GM18907 (cell line): ENCODE measurements around the gene CEP57L1.
"Not testable (repeated sequence)": the region's sequence is repeated elsewhere in the genome, so short reads cannot be mapped to it uniquely, and the experiment has no call there.

ENCODE experiments used
- ATAC-seq: cut with Tn5 transposase; IDR thresholded peaks from one replicate; pipeline ENCODE4 v1.9.1; 2021; ENCODE audit warnings: mild to moderate bottlenecking, moderate library complexity; ENCODE audit not compliant: unreplicated experiment

Gene CEP57L1

DNA sequence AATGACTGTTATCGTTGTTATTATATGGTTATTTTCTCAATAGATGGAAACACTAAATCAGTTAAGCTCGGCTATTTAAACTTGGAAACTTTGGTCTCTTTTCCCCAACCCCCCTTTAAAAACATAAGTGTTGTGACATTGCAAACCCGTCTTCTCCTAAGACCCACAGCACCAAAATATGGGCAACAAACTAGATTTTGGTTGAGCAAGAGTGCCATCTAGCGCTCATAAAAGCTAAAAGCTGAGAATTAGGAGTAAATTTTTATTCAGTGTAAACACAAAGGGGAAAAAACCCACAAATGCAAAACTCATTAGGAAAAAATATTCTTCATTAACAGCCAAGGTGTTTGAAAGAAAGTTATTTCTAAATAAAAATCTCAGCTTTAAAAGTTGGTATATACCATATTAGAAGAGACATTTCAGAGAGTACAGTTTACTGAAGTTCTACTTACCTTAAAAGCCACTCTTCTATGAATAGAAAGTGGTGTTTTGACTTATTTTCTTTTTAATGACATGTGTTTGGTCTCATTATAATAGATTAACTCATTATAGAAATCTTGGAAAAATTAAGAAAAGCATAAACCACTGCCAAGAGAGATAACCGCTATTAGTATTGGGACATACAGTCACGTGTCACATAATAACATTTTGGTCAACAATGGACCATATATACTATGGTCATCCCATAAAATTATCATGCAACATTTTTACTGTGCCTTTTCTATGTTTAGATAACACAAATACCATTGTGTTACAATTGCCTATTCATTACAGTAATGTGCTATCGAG is 21.8 kb upstream of the CEP57L1 start:
- no peak for ATAC-seq

GRCh38 chr6:109074133-109074415 is 21.2 kb upstream of the CEP57L1 start:
- ATAC-seq: no peak

- ATAC-seq: no peak
Observed at GRCh38 chr6:109075934-109076333, 19.4 kb upstream of the CEP57L1 start.

GRCh38 chr6:109076377-109076776 is 18.9 kb upstream of the CEP57L1 start:
- no peak for ATAC-seq

DNA sequence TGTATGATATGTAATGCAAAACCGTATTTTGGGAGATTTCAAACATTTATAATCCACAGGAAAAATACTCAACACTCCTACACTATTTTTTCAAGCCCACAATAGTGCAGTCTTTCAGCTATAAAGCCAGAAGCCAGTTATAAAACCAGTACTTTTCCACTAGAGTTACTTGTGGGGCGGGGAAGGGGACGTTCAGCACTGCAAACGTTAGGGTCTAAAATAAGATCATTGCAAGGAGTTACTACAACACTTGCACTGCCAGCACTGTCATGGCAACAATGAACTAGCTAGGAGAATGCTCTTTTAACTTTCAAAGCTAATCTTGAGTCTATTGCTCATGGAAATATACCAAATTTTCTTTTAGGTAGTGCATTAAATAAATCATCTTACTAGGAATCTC is 15.3 kb upstream of the CEP57L1 start:
- ATAC-seq: no peak

- no peak for ATAC-seq
Observed at GRCh38 chr6:109081026-109081425, 14.3 kb upstream of the CEP57L1 start.

GRCh38 chr6:109081516-109082187 is 13.7 kb upstream of the CEP57L1 start:
- no peak for ATAC-seq

DNA sequence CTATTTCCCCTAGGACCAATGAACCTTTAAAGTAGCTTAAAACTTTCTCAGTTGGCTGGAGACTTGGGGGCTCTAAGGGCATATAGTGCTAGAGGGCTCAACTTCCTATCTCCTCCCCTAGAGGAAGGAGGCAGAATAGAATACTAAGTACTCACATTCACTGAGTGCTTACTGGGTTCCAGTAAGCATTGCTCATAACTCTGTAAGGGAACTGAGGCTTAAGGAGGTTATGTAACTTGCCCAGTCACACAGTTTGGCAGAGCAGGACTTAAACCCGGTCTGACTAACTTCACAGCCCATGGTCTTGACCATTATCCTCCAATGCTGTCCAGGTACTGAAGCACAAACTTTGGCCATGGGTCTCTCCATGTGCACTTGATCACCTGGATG is 13.1 kb upstream of the CEP57L1 start:
- no peak for ATAC-seq

DNA sequence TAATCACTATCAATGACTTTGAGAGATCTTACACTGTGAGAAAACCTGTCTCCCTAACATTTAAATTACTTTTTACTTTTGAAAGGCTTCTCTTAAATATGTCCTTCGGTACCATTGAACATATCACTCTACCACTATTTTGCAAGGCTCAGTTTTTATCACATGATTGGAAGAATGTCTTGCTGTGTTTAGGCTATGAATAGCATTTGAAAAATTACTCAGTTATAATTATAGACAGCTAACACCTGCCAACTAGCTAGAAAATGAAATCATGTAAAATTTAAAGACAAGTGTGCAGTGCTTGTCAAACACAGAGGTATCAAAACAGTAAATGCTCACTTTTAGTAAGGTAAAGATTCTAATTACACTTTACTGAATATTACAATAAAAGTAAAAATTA is 11.7 kb upstream of the CEP57L1 start:
- no peak for ATAC-seq

DNA sequence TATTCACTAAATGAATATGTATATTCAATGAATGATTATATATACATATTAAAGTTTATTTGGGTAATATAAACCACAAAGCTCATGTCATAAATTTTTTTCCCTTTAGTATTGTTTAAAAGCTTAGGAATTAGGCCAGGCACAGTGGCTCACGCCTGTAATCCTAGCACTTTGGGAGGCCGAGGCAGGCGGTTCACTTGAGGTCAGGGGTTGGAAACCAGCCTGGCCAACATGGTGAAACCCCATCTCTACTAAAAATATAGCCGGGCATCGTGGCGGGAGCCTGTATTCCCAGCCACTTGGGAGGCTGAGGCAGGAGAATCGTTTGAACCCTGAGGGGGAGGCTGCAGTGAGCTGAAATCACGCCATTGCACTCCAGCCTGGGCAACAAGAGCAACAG is 11.2 kb upstream of the CEP57L1 start:
- not testable (repeated sequence) for ATAC-seq

GRCh38 chr6:109087661-109088264 is 7.5 kb upstream of the CEP57L1 start:
- no peak for ATAC-seq

DNA sequence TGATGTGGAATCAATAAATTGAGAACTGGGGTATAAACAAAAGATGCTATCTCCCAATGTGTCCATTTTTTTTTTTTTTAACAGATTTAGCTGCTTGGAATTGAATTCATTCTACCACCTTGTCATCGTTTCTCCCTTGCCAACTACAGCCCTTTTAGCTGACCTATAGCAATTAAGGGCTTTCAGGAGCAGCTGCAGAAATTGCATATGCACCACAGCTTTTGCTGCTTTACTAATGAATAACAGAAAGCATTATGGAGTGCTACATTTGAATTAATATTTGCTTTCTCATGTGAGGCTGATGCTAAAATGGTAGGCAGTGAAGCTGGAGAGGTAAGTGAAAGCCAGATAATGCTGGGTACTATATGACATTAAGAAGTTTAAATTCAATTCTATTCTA is 6.3 kb upstream of the CEP57L1 start:
- no peak for ATAC-seq

DNA sequence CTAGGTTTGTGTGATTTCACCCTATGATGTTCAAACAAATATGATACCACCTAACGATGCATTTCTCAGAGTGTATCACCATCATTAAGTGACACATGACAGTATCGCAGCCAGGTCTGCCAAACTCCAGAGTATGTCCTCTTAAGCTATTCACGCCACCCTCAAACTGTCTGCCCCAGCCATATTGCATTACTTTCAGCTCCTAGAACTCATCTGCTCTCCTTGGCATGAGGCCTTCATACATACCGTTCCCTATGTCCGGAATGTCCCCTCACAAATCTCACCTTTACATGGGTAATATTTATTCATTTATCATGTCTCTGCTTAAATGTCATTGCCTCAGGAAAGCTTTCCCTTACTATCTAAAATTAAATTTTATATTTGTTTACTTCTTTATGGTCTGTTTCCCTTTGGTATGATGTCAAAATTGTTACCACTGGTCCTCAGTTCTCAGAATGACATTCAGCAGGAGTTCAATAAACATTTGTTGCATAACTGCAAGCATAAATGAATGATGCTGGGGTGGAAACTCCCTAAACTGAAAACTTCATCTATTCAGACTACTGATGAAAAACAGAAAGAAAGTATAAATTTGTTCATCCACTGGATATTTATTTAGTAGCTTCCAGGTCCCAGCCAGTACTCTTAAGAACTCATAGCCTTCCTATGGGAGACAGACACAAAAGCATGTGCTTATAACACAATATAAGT is 3.8 kb upstream of the CEP57L1 start:
- no peak for ATAC-seq

- ATAC-seq: no peak
Observed at GRCh38 chr6:109092074-109092473, 3.2 kb upstream of the CEP57L1 start.

DNA sequence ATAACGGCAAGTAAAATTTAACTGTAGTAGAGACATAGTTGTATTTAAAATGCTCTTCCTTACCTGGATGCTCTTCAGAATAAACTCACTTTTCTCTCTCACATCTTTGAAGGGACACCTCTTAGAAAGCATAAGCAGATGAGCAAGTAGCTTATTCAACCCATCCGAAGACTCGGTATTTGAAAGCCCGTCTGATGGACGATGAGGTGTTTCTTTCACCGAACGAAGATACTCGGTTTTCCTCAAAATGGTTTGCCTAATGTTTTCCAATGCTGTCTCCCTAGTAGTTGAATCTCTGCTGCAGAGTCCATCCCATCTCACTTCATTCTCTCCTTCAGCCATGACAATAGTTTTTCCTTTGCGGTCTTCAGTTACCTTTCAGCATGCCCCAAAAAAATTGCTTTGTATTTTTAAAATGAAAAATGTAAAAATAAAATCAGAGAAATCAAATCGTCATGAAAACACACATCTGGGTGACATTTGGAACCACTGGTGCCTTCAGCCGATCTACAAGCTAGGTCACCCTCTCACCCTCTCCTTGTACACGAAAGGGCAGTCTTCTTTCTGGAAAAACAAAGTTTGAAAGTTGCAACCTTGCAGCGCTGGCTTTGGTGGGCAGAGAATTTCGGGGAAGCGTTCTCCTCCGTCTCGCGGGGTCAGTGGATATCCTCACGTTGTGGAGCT is 1.4 kb upstream of the CEP57L1 start:
- ATAC-seq: no peak

DNA sequence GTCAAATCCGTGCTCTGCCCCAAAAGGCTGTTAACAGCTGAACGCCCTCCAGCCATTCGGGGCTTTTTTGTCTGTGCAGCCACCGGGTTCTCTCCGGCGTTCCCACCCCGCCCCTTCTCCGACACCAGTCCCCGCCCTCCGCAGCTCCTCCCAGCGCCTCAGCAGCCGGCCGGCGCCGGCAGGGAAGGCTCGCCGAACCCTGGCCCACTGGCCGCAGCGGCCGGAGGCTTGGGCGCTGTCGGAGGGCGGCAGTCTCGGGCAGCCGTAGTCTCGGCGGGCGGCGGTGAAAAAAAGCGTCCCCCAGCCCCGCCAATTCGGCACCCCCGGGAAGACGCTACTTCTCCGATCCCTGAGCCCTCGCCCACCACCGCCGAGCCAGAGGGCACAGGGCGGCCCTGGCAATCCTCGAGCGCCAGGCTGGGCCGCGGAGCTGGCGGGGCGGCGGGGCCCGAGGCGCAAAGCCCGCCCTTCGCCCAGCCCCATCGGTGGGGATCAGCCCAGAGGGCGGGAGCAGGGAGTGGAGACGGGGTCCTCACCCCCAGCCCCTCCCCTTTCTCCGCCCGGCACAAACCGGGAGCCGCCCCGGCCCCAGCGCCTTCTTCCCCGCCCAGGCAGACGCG is 781 bp upstream of the CEP57L1 start, which contains the start of gene SESN1:
TSS of gene SESN1 (minus strand) at position 431 of the 620 bp plus-strand sequence. CDS start 773 bp downstream, outside the sequence.
- peak; percentile 72 for ATAC-seq

GRCh38 chr6:109095835-109096084 is 453 bp downstream of the CEP57L1 start:
- no peak for ATAC-seq

DNA sequence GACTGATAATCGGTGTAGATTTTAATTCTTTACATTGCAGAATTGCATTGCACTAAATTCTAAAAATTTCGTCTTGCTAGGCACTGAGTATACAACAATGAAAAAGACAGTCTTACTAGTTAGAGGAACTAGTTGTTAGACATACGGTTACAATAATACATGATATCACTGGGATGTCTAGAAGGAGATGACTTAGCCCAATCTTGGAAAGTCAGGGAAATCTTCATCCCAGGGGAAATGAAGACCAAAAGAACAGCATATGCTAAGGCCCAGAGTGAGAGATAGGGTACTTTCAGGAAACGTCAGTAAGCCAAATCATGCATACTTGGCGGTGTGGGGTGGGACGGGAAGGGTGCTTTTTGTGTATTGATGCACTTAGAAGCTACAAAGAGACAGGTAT is 901 bp downstream of the CEP57L1 start:
- no peak for ATAC-seq

GRCh38 chr6:109097661-109098060 is 2.4 kb downstream of the CEP57L1 start:
- no peak for ATAC-seq

GRCh38 chr6:109102762-109103161 is 7.5 kb downstream of the CEP57L1 start:
- ATAC-seq: no peak

GRCh38 chr6:109103942-109104341 is 8.6 kb downstream of the CEP57L1 start:
- no peak for ATAC-seq
